HG03469 (cell line): ENCODE measurements around the gene ZFPL1.

ENCODE experiments used
- ATAC-seq: cut with Tn5 transposase; IDR thresholded peaks from one replicate; pipeline ENCODE4 v1.9.1; 2021; ENCODE audit warnings: mild to moderate bottlenecking, moderate library complexity, moderate number of reproducible peaks; ENCODE audit not compliant: unreplicated experiment

Gene ZFPL1

DNA sequence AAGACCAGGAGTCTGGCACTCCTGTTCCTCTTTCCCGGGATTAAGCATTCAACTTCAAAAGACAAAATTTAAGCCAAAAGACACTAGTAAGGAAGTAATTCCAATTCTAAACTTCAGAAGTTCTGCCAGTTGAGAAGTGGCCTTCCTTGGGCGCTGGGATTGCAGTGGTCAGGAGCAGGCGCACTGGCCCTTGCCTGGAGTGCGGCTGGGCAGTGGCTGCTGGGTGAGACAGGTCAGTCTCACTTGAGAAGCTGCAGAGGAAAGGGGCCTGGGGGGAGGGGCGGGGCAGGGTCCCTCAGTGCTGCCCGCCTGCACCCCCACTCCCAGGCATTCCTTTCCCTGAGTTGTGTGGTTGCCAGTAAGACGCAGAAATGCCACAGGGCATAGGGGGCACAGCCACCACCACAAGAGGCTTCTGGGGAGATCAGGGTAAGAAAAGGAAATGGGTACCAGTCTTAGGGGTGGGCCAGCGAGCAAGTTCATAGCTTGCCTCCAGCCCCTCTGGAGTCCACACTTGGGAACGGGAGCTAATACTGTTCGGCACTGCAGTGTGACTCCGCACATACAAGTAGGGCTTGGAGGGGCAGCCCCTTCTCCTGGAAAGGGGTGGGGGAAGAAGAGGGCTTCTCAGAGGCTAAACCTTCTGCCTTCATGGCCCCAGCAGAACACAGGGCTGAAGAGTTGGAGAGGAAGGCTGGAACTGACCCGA is 43.6 kb downstream of the ZFPL1 start:
- ATAC-seq: no peak

DNA sequence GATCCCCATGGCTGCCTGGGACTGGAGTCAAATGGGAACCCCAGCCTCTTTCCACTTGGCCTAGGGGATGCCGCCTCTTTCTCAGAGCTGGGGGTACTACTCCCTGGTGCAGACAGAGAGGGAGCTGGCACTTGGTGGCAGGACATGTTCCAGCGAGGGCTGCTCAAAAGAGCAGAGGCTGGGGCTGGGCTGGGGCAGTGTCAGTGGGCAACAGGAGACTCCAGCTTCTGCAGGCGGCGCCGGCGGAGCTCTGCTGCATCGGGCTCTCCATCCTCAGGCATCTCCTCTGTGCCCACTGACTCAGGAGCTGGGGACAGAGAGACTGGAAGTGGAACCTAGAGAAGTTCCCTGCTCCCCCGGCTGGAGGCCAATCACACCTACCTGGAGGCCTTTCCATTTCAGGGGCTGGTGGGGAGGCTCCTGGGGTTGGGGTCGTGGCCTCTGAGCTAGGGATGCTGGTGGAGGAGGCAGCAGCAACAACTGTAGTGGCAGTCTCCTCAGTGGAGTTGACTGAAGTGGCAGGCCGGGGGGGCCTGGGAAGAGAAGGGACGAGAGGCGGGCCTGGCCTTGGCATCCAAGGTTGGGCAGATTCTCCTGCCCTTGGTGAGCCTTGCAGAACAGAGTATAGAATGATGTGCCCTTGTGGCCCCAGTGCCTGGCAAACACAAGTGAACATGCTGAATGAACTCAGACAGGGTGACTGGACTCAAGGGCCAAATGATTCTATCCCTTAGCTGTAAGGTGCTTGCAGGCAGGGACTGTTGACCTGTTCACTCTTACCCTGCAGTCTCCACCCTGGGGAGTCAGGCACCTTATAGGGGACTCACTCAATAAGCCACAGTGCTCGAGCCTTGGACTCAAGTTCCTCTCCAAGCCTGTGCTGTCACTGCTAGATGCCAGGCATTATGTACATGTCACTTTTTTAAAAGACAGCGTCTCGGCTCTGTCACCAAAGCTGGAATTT is 44.4 kb downstream of the ZFPL1 start:
- ATAC-seq: no peak

DNA sequence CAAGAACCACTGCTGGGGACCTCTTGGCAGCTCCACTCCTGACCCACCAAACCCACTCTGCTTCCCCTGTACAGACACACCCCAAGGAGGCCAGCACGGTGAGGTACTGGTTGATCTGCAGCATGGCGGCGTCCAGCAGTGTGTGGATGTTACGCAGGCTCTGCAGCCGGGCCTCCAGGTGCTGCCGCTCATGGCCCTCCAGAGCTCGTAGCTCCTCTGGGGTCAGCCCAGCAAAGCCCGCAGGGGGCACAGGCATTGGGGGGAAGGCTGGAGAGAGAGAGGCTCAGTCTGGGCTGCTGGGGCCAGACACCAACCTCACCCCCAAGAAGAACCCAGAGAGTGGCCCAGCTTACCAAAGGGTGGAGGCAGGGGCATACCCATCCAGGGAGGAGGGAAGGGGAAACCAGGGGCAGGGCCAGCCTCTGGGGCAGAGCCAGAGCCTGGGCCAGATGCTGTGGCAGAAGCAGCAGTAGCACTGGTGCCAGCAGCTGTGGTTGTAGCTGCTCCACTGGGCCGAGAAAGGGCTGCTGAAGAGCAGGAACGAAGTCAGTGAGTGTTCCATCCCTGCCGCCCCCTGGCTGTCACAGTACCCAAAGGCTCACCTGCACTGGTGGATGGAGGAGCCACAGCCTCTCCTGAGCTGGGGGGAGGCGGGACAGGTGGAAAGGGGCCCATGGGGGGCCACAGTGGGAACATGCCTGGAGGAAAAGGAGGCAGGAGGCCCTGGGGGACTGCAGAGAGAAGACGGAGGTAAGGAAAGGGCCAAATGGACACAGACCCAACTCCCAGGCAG is 45.8 kb downstream of the ZFPL1 start:
- ATAC-seq: no peak

DNA sequence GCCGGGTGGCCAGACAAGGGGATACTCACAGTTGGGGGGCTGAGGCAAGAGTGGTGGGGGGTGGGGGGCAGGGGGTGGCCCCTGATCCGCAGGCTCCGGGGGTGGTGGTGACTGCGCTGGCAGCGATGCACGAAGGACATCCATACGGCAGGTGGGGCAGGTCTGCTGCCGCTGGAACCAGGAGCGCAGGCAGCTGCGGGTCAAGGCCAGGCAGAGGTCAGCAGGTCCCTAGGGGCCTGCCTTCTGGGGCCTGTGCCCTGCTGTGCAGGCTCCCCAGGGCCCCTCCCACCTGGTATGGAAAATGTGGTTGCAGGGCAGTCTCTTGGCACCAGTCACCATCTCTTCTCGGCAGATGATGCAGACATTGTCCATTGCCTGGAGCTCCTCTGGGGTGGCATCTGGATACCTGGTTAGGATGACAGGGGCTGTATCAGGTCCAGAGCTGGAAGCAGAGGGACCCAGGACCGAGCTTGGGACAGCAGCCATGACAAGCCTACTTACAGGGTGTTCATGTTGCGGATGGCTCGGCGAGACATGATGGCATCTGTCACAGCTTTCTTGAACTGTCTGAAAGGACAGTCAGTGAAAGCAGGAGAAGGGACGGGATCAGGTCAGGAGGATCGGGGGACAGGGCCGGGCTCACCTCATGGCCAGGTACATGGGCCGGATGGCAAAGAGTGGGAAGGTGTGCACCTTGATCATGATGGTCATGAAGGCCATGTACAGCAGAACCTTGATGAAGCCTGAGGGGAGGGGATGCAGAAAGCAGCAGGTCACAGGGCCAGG is 46.8 kb downstream of the ZFPL1 start:
- ATAC-seq: no peak

DNA sequence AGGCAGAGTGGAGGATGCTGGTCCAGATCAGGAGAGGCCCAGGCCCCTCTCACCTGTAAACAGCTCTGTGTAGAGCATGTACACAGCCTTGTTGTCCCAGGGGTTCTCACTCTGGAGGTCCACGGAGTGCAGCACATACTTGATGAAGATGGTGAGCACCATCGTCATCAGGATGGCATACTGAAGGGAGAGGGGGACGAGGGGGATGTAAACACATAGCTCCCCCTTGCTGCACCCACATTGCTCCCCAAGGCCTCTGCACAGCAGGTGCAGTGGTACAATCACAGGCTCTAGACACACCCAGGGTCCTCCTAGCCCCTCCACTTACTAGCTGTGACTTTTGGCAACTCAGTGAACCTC is 47.4 kb downstream of the ZFPL1 start:
- no peak for ATAC-seq

DNA sequence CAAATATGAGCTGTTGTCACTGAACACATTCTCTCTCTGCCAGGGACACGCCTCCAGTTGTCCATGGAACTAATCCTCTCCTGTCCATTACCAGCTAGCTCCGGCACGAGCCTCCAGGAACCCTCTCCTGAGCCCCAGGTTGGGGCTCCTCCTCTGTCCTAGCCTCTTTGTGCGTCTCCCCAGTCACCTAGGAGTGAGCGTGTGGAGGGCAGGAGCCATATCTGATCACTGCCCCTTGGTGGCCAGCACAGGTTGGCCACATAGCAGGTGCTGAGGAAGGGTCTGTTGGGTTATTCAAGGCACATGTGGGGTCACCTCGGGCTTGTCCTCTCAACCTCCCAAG is 47.8 kb downstream of the ZFPL1 start:
- ATAC-seq: no peak

DNA sequence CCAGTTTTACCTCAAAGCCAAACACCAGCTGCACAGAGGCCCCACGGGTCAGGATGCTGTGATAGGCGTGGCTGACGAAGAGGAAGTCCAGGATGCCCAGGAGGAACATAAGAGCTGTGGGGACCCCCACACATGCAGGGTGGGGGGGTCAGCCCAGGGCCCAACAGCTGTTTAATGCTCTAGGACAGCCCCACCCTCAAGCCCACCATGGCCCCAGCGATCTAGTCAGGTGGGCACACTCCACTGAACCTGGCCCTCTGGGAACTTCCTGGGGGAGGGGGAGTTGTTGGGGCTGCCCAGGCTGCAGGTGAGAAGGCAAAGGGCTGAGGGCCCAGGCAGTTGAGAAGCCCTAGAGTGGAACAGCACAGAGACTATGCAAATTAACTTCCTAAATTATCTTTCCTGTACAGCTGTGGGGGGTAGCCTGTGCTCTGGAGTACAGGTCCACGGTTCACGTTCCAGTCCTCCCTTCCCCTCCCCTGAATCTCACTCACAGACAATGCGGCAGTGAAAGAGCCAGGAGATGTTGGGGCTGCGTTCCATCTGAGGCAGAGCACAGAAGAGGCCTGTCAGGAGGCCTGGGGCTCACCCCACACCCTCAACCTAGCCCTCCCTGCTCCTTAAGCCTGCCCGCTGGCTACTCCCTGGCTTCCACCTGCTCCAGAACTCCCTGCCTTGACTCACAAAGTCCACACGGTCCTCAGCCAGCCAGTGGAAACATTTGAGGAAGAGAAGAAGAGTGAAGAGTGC is 48.4 kb downstream of the ZFPL1 start:
- no peak for ATAC-seq

DNA sequence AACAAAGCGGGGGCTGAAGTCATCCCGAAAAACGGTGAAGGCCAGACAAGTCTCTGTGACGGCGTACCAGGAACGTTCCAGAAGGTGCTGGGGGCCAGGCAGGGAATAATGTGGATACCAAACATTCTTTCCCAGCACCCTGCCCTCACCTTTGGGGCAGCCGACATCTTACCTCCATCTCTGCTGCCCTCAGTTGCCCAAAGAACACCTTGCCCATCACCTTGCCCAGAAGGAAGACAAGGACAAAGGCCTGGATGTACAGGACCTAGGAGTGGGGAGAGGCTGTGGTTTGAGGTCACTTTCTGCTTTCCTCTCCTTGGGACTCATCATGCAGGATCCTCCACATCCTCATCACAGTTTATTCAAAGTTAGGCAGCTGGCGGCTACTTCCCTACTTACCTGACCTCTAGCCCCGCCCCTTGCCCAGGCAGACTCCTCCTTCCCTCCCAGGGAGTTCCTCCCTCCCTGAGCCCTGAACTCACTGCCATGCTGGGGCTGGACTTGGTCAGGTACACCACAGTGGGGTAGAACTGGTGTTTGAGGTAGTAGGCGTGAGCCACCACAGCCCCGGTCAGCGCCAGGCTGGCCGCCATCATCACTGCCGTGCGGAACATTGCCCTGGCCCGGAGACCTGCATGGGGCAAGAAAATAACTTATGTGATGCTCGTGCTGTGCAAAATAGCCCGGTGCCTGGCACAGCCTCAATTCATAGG is 49.1 kb downstream of the ZFPL1 start:
- no peak for ATAC-seq

DNA sequence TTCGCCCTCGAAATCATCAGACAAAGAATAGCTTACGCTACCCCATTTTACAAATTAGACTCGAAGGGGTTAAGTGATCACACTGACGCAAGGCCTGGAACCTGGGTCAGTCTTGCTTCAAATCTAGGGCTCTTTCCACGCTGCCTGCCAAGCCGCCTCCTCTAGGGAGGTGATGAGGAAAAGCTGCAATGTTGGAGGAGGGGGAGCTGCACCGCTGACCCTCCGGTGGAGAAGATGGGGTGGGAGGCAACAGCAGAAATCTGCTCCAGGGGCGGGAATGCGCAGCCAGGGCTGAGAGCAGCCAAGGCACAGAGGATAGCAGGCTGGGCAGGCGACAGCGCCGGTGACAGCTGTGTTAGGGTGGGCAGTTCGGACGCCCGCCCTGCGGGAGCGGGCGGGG is 49.7 kb downstream of the ZFPL1 start:
- ATAC-seq: no peak

DNA sequence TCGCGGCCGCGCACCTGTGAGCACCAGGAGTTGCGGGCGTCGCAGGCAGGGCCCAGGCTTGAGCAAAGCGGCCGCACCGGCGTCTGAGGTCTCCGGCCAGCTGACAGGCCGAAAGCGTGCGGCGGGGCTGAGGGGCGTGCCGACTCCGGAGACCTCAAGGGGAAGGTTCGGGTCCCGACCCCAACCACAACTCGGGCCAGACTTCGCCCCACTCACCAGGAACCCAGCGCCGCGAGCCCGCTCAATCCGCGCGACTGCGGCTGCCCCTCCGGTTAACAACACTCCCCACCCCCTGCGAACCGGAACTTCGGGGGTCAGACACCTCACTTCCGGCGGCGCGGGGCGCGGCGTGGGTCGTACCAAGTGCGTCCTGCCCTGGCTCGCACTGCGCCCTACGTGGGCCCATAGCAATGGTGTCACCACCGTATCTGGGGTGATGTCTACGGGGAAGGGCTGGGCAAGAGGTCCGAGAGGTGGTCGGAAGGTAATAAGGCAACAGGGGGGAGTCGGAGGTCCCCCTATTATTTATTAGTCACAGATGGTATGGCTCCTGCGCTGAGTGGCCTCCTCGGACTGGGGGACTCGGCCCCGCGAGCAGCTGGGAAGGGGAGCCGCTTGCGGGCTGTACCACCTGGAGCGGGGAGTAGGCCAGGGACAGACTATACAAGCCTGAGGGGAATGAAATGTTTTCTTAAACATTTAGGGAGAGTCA is 50.4 kb downstream of the ZFPL1 start, which contains the start of gene SYVN1:
SYVN1 (minus strand) TSS at position 280 of the 712 bp plus-strand sequence. CDS start 918 bp downstream, outside the sequence.
- ATAC-seq: peak; percentile 32

DNA sequence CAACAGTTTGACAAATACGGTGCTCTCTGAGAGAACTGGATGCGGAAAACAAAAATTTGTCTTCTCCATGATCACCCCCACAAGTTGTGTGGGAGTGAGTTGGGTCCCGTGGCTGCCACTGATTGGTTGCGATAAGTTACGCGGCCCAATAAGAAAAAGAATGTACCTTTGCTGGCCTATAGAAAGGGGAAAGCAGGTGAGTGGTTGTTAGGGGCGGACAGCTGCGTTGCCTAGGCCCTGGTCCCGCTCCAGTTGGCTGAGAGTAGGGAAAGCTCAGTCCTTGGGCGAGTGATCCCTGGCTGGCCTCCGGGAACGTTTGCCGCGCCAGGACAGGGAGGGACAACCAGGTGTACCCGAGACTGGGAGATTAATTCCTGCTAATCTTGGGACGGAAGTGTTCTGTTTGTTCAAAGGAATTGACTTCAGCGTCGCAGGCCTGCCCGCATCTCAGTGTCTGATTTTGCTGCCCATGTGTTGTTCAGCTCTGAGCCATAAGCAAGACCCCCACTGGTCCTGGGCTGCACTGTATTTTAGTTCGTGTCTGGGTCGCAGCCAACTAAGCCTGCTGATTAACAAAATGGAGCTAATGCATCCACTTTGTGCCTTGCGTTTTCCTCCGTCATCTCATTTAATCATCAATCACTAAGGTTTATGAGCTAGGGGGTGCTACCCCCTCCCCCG is 51.1 kb downstream of the ZFPL1 start:
- peak; percentile 44 for ATAC-seq

DNA sequence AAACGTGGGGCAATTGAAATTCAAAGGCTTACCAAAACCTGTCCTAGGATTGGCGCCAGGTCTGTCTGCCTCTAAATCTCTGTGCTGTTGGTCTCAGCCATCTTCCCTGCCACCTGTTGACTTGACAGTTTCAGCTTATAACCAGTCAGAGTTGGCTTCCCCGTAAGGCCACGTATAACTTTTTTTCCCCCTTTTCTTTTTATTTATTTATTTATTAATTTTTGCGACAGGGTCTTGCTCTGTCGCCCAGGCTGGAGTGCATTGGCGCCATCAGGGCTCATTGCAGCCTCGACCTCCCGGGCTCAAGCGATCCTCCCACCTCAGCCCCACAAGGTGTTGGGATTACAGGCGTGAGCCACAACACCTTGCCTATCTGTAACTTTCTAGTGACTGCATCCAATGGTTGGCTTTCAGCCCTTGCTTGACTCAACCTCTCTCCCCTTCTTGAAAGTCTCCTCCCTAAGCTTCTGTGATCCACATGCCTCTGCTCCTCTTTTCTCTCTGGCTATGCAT is 51.7 kb downstream of the ZFPL1 start:
- ATAC-seq: no peak

DNA sequence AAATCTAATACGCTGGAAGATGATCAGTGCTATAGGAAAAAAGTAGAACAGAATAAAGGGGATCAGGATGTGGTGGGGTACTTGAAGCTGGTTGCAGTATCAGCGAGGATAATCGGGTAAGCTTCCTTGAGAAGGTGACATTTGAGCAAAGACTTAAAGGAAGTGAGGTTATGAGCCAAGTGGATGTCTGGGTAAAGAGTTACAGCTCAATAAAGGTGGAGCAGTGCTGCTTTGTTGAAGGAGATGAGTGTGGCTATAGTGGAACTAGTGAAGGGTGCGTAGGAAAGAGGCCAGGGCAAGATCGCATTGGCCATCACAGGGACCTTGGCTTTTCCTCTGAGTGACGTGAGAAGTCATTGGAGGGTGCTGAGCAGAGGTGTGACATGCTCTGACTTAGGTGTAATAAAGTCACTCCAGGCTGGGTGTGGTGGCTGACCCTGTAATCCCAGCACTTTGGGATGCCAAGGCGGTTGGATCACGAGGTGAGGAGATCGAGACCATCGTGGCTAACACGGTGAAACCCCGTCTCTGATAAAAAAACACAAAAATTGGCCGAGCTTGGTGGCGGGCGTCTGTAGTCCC is 52.6 kb downstream of the ZFPL1 start:
- ATAC-seq: no peak
